ENCODE results near the gene SLC4A1.
"Not testable (repeated sequence)": the region's sequence is repeated elsewhere in the genome, so short reads cannot be mapped to it uniquely, and the experiment has no call there.

The SLC4A1 gene

GRCh38 chr17:44256671-44257070 lies 11.3 kb downstream of the SLC4A1 start:
- no peaks in the 10 kb centered on the region for H3K9me3 ChIP-seq (ENCODE audit: control insufficient read depth in 2 of 2, low read length in 2 of 2)
- H3K9ac ChIP-seq (ENCODE audit: low read length in 2 of 2), result no peak overlapping the region
- H3K4me3 ChIP-seq (ENCODE audit: low read length in 2 of 2), result no peak overlapping the region
- H3K36me3 ChIP-seq (ENCODE audit: control insufficient read depth in 2 of 2, insufficient read depth in 2 of 2, low read length in 2 of 2), result no peaks in the 10 kb centered on the region
- H3K4me1 ChIP-seq (ENCODE audit: control insufficient read depth, insufficient read depth, low read length), result no peaks in the 10 kb centered on the region
- no peak overlapping the region for H3K27ac ChIP-seq (ENCODE audit: low read length)
- peaks cover 0 to 3% of the 10 kb centered on the region in 2 donors for H3K27me3 ChIP-seq (ENCODE audit: control insufficient read depth in 1 of 2, insufficient read depth in 2 of 2, low read length in 2 of 2)

GRCh38 chr17:44255915-44256314 lies 12.0 kb downstream of the SLC4A1 start:
- Histone ChIP-seq H3K4me3 (ENCODE audit: low read length in 2 of 2) (no peak overlapping the region), H3K27ac (ENCODE audit: low read length) (no peak overlapping the region), H3K9me3 (ENCODE audit: control insufficient read depth in 2 of 2, low read length in 2 of 2) (no peaks in the 10 kb centered on the region), H3K36me3 (ENCODE audit: control insufficient read depth in 2 of 2, insufficient read depth in 2 of 2, low read length in 2 of 2) (no peaks in the 10 kb centered on the region), H3K9ac (ENCODE audit: low read length in 2 of 2) (no peak overlapping the region), H3K4me1 (ENCODE audit: control insufficient read depth, insufficient read depth, low read length) (no peaks in the 10 kb centered on the region), H3K27me3 (ENCODE audit: control insufficient read depth in 1 of 2, insufficient read depth in 2 of 2, low read length in 2 of 2) (peaks cover 0 to 3% of the 10 kb centered on the region in 2 donors)

GRCh38 chr17:44254361-44255095 lies 13.4 kb downstream of the SLC4A1 start:
- Histone ChIP-seq H3K4me1 (ENCODE audit: control insufficient read depth, insufficient read depth, low read length) (no peaks in the 10 kb centered on the region), H3K9me3 (ENCODE audit: control insufficient read depth in 2 of 2, low read length in 2 of 2) (no peaks in the 10 kb centered on the region), H3K27ac (ENCODE audit: low read length) (no peak overlapping the region), H3K9ac (ENCODE audit: low read length in 2 of 2) (no peak overlapping the region), H3K27me3 (ENCODE audit: control insufficient read depth in 1 of 2, insufficient read depth in 2 of 2, low read length in 2 of 2) (peaks cover 0 to 3% of the 10 kb centered on the region in 2 donors), H3K36me3 (ENCODE audit: control insufficient read depth in 2 of 2, insufficient read depth in 2 of 2, low read length in 2 of 2) (no peaks in the 10 kb centered on the region), H3K4me3 (ENCODE audit: low read length in 2 of 2) (no peak overlapping the region)

GRCh38 chr17:44253006-44253405 lies 14.9 kb downstream of the SLC4A1 start:
- Histone ChIP-seq H3K9ac (ENCODE audit: low read length in 2 of 2) (no peak overlapping the region), H3K4me3 (ENCODE audit: low read length in 2 of 2) (no peak overlapping the region), H3K4me1 (ENCODE audit: control insufficient read depth, insufficient read depth, low read length) (peaks cover under 1% of the 10 kb centered on the region), H3K9me3 (ENCODE audit: control insufficient read depth in 2 of 2, low read length in 2 of 2) (no peaks in the 10 kb centered on the region), H3K27ac (ENCODE audit: low read length) (no peak overlapping the region), H3K27me3 (ENCODE audit: control insufficient read depth in 1 of 2, insufficient read depth in 2 of 2, low read length in 2 of 2) (peaks cover 0 to 3% of the 10 kb centered on the region in 2 donors), H3K36me3 (ENCODE audit: control insufficient read depth in 2 of 2, insufficient read depth in 2 of 2, low read length in 2 of 2) (no peaks in the 10 kb centered on the region)

GRCh38 chr17:44251062-44251461 lies 16.9 kb downstream of the SLC4A1 start:
- no peak overlapping the region for H3K9ac ChIP-seq (ENCODE audit: low read length in 2 of 2)
- H3K27me3 ChIP-seq (ENCODE audit: control insufficient read depth in 1 of 2, insufficient read depth in 2 of 2, low read length in 2 of 2), result peaks cover 0 to under 1% of the 10 kb centered on the region in 2 donors
- H3K4me3 ChIP-seq (ENCODE audit: low read length in 2 of 2), result no peak overlapping the region
- no peaks in the 10 kb centered on the region for H3K36me3 ChIP-seq (ENCODE audit: control insufficient read depth in 2 of 2, insufficient read depth in 2 of 2, low read length in 2 of 2)
- peaks cover 8% of the 10 kb centered on the region for H3K4me1 ChIP-seq (ENCODE audit: control insufficient read depth, insufficient read depth, low read length)
- H3K9me3 ChIP-seq (ENCODE audit: control insufficient read depth in 2 of 2, low read length in 2 of 2), result no peaks in the 10 kb centered on the region
- H3K27ac ChIP-seq (ENCODE audit: low read length), result no peak overlapping the region

- no peaks in the 10 kb centered on the region for H3K36me3 ChIP-seq (ENCODE audit: control insufficient read depth in 2 of 2, insufficient read depth in 2 of 2, low read length in 2 of 2)
- H3K27ac ChIP-seq (ENCODE audit: low read length), result no peak overlapping the region
- H3K4me1 ChIP-seq (ENCODE audit: control insufficient read depth, insufficient read depth, low read length), result peaks cover 8% of the 10 kb centered on the region
- no peaks in the 10 kb centered on the region for H3K27me3 ChIP-seq (ENCODE audit: control insufficient read depth in 1 of 2, insufficient read depth in 2 of 2, low read length in 2 of 2)
- H3K9ac ChIP-seq (ENCODE audit: low read length in 2 of 2), result no peak overlapping the region
- H3K4me3 ChIP-seq (ENCODE audit: low read length in 2 of 2), result no peak overlapping the region
- H3K9me3 ChIP-seq (ENCODE audit: control insufficient read depth in 2 of 2, low read length in 2 of 2), result no peaks in the 10 kb centered on the region
Observed at GRCh38 chr17:44249501-44250246, 18.3 kb downstream of the SLC4A1 start.

- no peaks in the 10 kb centered on the region for H3K9me3 ChIP-seq (ENCODE audit: control insufficient read depth in 2 of 2, low read length in 2 of 2)
- H3K36me3 ChIP-seq (ENCODE audit: control insufficient read depth in 2 of 2, insufficient read depth in 2 of 2, low read length in 2 of 2), result no peaks in the 10 kb centered on the region
- H3K27ac ChIP-seq (ENCODE audit: low read length), result no peak overlapping the region
- peaks cover 8% of the 10 kb centered on the region for H3K4me1 ChIP-seq (ENCODE audit: control insufficient read depth, insufficient read depth, low read length)
- H3K27me3 ChIP-seq (ENCODE audit: control insufficient read depth in 1 of 2, insufficient read depth in 2 of 2, low read length in 2 of 2), result no peaks in the 10 kb centered on the region
- H3K4me3 ChIP-seq (ENCODE audit: low read length in 2 of 2), result no peak overlapping the region
- no peak overlapping the region for H3K9ac ChIP-seq (ENCODE audit: low read length in 2 of 2)
Observed at GRCh38 chr17:44247876-44248736, 19.8 kb downstream of the SLC4A1 start.

GRCh38 chr17:44247440-44247841 lies 20.5 kb downstream of the SLC4A1 start:
- no peaks in the 10 kb centered on the region for H3K36me3 ChIP-seq (ENCODE audit: control insufficient read depth in 2 of 2, insufficient read depth in 2 of 2, low read length in 2 of 2)
- no peaks in the 10 kb centered on the region for H3K9me3 ChIP-seq (ENCODE audit: control insufficient read depth in 2 of 2, low read length in 2 of 2)
- no peaks in the 10 kb centered on the region for H3K27me3 ChIP-seq (ENCODE audit: control insufficient read depth in 1 of 2, insufficient read depth in 2 of 2, low read length in 2 of 2)
- H3K27ac ChIP-seq (ENCODE audit: low read length), result no peak overlapping the region
- no peak overlapping the region for H3K9ac ChIP-seq (ENCODE audit: low read length in 2 of 2)
- peaks cover 8% of the 10 kb centered on the region for H3K4me1 ChIP-seq (ENCODE audit: control insufficient read depth, insufficient read depth, low read length)
- no peak overlapping the region for H3K4me3 ChIP-seq (ENCODE audit: low read length in 2 of 2)

- no peaks in the 10 kb centered on the region for H3K4me1 ChIP-seq (ENCODE audit: control insufficient read depth, insufficient read depth, low read length)
- H3K4me3 ChIP-seq (ENCODE audit: low read length in 2 of 2), result no peak overlapping the region
- peaks cover 0 to 2% of the 10 kb centered on the region in 2 donors for H3K27me3 ChIP-seq (ENCODE audit: control insufficient read depth in 1 of 2, insufficient read depth in 2 of 2, low read length in 2 of 2)
- no peaks in the 10 kb centered on the region for H3K36me3 ChIP-seq (ENCODE audit: control insufficient read depth in 2 of 2, insufficient read depth in 2 of 2, low read length in 2 of 2)
- no peak overlapping the region for H3K9ac ChIP-seq (ENCODE audit: low read length in 2 of 2)
- H3K9me3 ChIP-seq (ENCODE audit: control insufficient read depth in 2 of 2, low read length in 2 of 2), result no peaks in the 10 kb centered on the region
- H3K27ac ChIP-seq (ENCODE audit: low read length), result no peak overlapping the region
Observed at GRCh38 chr17:44241106-44241624, 26.8 kb downstream of the SLC4A1 start.

GRCh38 chr17:44237886-44238285 lies 30.0 kb downstream of the SLC4A1 start:
- H3K27ac ChIP-seq (ENCODE audit: low read length); H3K27me3 ChIP-seq (ENCODE audit: control insufficient read depth in 1 of 2, insufficient read depth in 2 of 2, low read length in 2 of 2): not testable (repeated sequence)

More at GRCh38 chr17:44237886-44238285, 30.0 kb downstream of the SLC4A1 start:
- H3K36me3 ChIP-seq (ENCODE audit: control insufficient read depth in 2 of 2, insufficient read depth in 2 of 2, low read length in 2 of 2); H3K9me3 ChIP-seq (ENCODE audit: control insufficient read depth in 2 of 2, low read length in 2 of 2); H3K4me3 ChIP-seq (ENCODE audit: low read length in 2 of 2); H3K9ac ChIP-seq (ENCODE audit: low read length in 2 of 2); H3K4me1 ChIP-seq (ENCODE audit: control insufficient read depth, insufficient read depth, low read length): not testable (repeated sequence)
